Transverse colon (tissue), 4 donors: ENCODE measurements around the gene GCC2. TPM values are rescaled to one million over a fixed set of nuclear protein-coding genes. Genes with fewer than 3 reads are reported as not detected.

Source experiments
- DNase-seq: peaks from one replicate; pipeline ENCODE4 v3.0.0-alpha.2; 2019
- H3K27ac ChIP-seq, 4 donors: fragments of 200-600 bp; sonication (generic); 2 replicates each; pipeline ENCODE4 v1.5.1; 2016 to 2018; ENCODE audit warnings: inconsistent platforms in 4 of 4
- H3K27me3 ChIP-seq: fragments of 200-600 bp; sonication (generic); 2 replicates; pipeline ENCODE4 v1.5.1; 2017; ENCODE audit warnings: inconsistent platforms
- H3K36me3 ChIP-seq, 4 donors: fragments of 200-600 bp; sonication (generic); 2 replicates each; pipeline ENCODE4 v1.5.1; 2017 to 2019; ENCODE audit warnings: inconsistent platforms in 4 of 4
- H3K4me1 ChIP-seq, 4 donors: fragments of 200-600 bp; sonication (generic); 2 replicates each; pipeline ENCODE4 v1.5.1; 2017 to 2020; ENCODE audit warnings: inconsistent platforms in 4 of 4
- H3K4me3 ChIP-seq, 4 donors: fragments of 200-600 bp; sonication (generic); 1 replicate in 1 of 4; 2 replicates in 3 of 4; pipeline versions ENCODE4 v1.5.1 to v1.6.1; 2017 to 2019; ENCODE audit warnings: inconsistent platforms in 4 of 4
- H3K9me3 ChIP-seq, 2 donors: fragments of 200-600 bp; sonication (generic); 2 replicates each; pipeline ENCODE4 v1.5.1; 2017 to 2019; ENCODE audit warnings: inconsistent platforms in 2 of 2
- EP300 ChIP-seq: sonication (generic); formaldehyde crosslinking; IDR thresholded peaks from one replicate; pipeline ENCODE4 v1.6.1; 2017; ENCODE audit warnings: antibody characterized with exemption, low read depth
- POLR2A ChIP-seq: fragments of 450-650 bp; IDR thresholded peaks from one replicate; pipeline ENCODE4 v1.6.1; 2016; ENCODE audit warnings: antibody characterized with exemption, mild to moderate bottlenecking, moderate library complexity
- POLR2AphosphoS5 ChIP-seq, 3 donors: sonication (generic); formaldehyde crosslinking; IDR thresholded peaks; one replicate each; pipeline ENCODE4 v1.6.1; 2016; ENCODE audit warnings: antibody characterized with exemption in 3 of 3
- WGBS, 2 donors: methylation state at CpG; one replicate each; pipeline ENCODE4 v1.1.5; 2018; ENCODE audit warnings: low coverage in 1 of 2; 5-methylcytosine and 5-hydroxymethylcytosine counted together
- in situ Hi-C, 4 donors: fragments of 200-750 bp; cut with MboI; loops; one replicate each; pipeline versions ENCODE4 v1.15.0 to v1.15.1; 2017; ENCODE audit warnings: low sequenced_read_pairs in 3 of 4, low pct_ligation_motif_present in 1 of 4, low pct_unique_long_range_greater_than_20kb in 1 of 4
- intact Hi-C: fragments of 100-400 bp; cut with DNase I; formaldehyde crosslinking; loops from one replicate; pipeline ENCODE4 v1.15.1; 2023; ENCODE audit warnings: low total_unique reads
- total RNA-seq, 4 donors: library from RNA; depleted of rRNA; stranded (reverse); fragments of >200 nt; gene quantifications; one replicate each; pipeline ENCODE4 v1.1.0, GENCODE V29; 2016
- TF ChIP-seq, protein P1 (sequence below), 5 experiments: fragments of 200-600 bp in 3 of 5; fragments of 450-650 bp in 2 of 5; sonication (generic) in 3 of 5; IDR thresholded peaks; 1 replicate in 2 of 5; 2 replicates in 3 of 5; pipeline ENCODE4 v1.5.1; 2016 to 2017; ENCODE audit warnings: antibody characterized with exemption in 5 of 5, inconsistent platforms in 3 of 5, mild to moderate bottlenecking in 2 of 5, moderate library complexity in 1 of 5

GCC2 gene
- total RNA-seq, 4 donors from 2014 or later = 27.5 to 120 (median 75.9) TPM

- TF ChIP-seq, protein P1, sequence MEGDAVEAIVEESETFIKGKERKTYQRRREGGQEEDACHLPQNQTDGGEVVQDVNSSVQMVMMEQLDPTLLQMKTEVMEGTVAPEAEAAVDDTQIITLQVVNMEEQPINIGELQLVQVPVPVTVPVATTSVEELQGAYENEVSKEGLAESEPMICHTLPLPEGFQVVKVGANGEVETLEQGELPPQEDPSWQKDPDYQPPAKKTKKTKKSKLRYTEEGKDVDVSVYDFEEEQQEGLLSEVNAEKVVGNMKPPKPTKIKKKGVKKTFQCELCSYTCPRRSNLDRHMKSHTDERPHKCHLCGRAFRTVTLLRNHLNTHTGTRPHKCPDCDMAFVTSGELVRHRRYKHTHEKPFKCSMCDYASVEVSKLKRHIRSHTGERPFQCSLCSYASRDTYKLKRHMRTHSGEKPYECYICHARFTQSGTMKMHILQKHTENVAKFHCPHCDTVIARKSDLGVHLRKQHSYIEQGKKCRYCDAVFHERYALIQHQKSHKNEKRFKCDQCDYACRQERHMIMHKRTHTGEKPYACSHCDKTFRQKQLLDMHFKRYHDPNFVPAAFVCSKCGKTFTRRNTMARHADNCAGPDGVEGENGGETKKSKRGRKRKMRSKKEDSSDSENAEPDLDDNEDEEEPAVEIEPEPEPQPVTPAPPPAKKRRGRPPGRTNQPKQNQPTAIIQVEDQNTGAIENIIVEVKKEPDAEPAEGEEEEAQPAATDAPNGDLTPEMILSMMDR (IDR thresholded peaks at IDR 0.05) = no peak
- TF ChIP-seq POLR2AphosphoS5 (IDR thresholded peaks at IDR 0.05) = no peak
- TF ChIP-seq POLR2A = no peak
- TF ChIP-seq EP300 = no peak
- WGBS, 2 donors = 59% methylated on average over 1 of the region's 1 CpG; no CpG with 5 or more reads in 1 of the 2 donors
- Histone ChIP-seq H3K27me3 (no peaks in the 10 kb centered on the region), H3K9me3 (no peaks in the 10 kb centered on the region), H3K4me3 (no peak overlapping the region), H3K27ac (no peak overlapping the region), H3K36me3 (no peaks in the 10 kb centered on the region), H3K4me1 (no peaks in the 10 kb centered on the region)
- in situ Hi-C loops = loop anchor here in 1 of 4 donors (25.0 kb wide), 1 partner anchor 174 kb away; no protein-coding TSS in a partner anchor
- DNase-seq = no peak
- intact Hi-C loops = no loop called here
Observed at GRCh38 chr2:108412995-108413710, 35.9 kb upstream of the GCC2 start.

DNA sequence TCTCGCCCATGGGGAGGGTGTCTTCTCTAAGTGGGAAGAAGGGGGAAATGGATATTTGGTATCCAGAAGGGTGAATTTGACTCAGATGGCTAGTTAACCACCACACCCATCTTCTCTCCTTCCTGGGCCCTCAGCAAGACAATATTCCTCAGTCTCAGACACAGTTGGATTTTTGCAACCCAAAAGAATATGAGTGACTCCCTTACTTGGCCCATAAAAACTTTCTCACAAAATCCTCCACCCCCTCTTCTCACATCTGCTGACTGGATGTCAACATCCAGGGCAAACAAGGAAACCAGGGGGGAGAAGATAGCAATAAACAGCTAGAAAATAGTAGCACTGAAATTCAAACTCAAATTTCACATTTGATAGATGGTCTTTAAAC is 35.3 kb upstream of the GCC2 start:
- no peak for DNase-seq
- no peak overlapping the region for H3K4me3 ChIP-seq
- 81% methylated on average over 1 of the region's 1 CpG; no CpG with 5 or more reads in 1 of the 2 donors for WGBS, 2 donors
- intact Hi-C loops (no loop called here), in situ Hi-C loops (loop anchor here in 1 of 4 donors (25.0 kb wide), 1 partner anchor 174 kb away; no protein-coding TSS in a partner anchor)
- TF ChIP-seq POLR2A (no peak), EP300 (no peak)
- TF ChIP-seq, protein P1 (IDR thresholded peaks at IDR 0.05) = no peak
- no peak overlapping the region for H3K27ac ChIP-seq
- H3K36me3 ChIP-seq = no peaks in the 10 kb centered on the region
- no peaks in the 10 kb centered on the region for H3K27me3 ChIP-seq
- no peaks in the 10 kb centered on the region for H3K9me3 ChIP-seq
- no peaks in the 10 kb centered on the region for H3K4me1 ChIP-seq

DNA sequence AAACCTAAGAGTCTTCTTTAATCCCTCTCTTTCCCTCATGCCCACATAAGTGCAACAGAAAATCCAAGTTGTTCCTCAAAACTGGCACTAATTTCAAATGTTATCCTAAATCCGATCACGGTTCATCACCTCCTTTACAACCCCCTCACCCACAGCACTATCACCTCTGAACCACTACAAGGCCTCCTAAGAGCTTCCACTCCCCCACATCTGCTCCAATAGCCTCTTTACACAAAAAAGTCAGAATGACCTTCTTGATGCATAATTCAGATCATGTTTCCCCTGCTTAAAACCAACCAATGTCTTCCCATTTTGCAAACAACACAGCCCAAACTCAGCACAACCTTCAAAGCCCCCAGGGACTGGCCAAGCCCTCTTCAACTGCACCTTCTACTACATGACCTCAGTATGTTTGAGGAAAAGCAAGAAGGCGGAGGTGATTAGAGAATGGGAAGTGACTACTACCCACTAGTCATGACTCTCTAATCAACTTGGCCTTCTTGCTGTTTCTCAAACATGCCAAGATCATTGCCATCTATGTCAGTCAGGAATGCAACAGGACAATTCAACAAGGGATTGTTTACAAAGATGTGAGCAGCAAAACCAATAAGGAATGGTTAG is 34.6 kb upstream of the GCC2 start:
- H3K27ac ChIP-seq = no peak overlapping the region
- no peak for TF ChIP-seq POLR2AphosphoS5 (IDR thresholded peaks at IDR 0.05)
- TF ChIP-seq, protein P1 (IDR thresholded peaks at IDR 0.05) = no peak
- no peak for TF ChIP-seq POLR2A
- TF ChIP-seq EP300 = no peak
- intact Hi-C loops (no loop called here), in situ Hi-C loops (loop anchor here in 1 of 4 donors (25.0 kb wide), 1 partner anchor 173 kb away; no protein-coding TSS in a partner anchor)
- no peaks in the 10 kb centered on the region for H3K9me3 ChIP-seq
- no peak overlapping the region for H3K4me3 ChIP-seq
- 92 to 97% methylated on average over 3 of the region's 3 CpGs for WGBS, 2 donors
- H3K27me3 ChIP-seq = no peaks in the 10 kb centered on the region
- DNase-seq = no peak
- no peaks in the 10 kb centered on the region for H3K36me3 ChIP-seq
- H3K4me1 ChIP-seq = no peaks in the 10 kb centered on the region

DNA sequence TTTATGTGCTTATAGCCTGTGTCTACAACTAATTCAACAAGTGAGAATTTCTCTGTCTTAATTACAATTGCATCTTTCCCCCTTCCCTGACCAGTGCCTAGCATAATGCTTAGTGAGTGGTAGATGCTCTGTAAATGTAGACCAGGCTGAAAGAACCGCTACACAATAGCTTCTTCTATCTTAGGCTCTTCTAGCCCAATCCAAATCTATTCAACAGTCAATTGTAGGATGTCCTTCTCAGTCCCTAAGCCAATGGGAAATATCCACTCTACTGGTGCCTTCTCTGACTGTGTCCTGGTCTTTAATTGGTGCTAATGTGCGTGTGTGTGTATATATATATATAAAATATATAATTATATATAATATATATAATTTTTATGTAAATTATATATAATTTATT is 34.1 kb upstream of the GCC2 start:
- no peaks in the 10 kb centered on the region for H3K36me3 ChIP-seq
- no peak for DNase-seq
- TF ChIP-seq POLR2AphosphoS5 (IDR thresholded peaks at IDR 0.05) (no peak), EP300 (no peak), POLR2A (no peak)
- TF ChIP-seq, protein P1 (IDR thresholded peaks at IDR 0.05) = no peak
- in situ Hi-C loops (loop anchor here in 1 of 4 donors (25.0 kb wide), 1 partner anchor 172 kb away; no protein-coding TSS in a partner anchor), intact Hi-C loops (no loop called here)
- 81 to 99% methylated on average over 2 of the region's 2 CpGs for WGBS, 2 donors
- no peaks in the 10 kb centered on the region for H3K27me3 ChIP-seq
- no peak overlapping the region for H3K27ac ChIP-seq
- H3K4me3 ChIP-seq = no peak overlapping the region
- no peaks in the 10 kb centered on the region for H3K9me3 ChIP-seq
- H3K4me1 ChIP-seq = no peaks in the 10 kb centered on the region
